SHP77 treated with DMSO at 0.1 percent for 48 hours (cell line): ENCODE results near the gene BTG3.

ENCODE experiments used
- DNase-seq: peaks from one replicate; lab custom pipeline; 2025; lab: John Stamatoyannopoulos, UW

The BTG3 gene

GRCh38 chr21:17585875-17586450 lies 26.7 kb downstream of the BTG3 start:
- DNase-seq: no peak

- no peak for DNase-seq
These were observed 28.8 kb downstream of the BTG3 start for GRCh38 chr21:17583898-17584297.

- no peak for DNase-seq
These were observed 32.4 kb downstream of the BTG3 start for GRCh38 chr21:17580319-17580718.

GRCh38 chr21:17578876-17579275 lies 33.8 kb downstream of the BTG3 start:
- DNase-seq: no peak

- no peak for DNase-seq
These were observed 34.5 kb downstream of the BTG3 start for GRCh38 chr21:17578162-17578561.

GRCh38 chr21:17577701-17578100 lies 35.0 kb downstream of the BTG3 start:
- DNase-seq: no peak

- no peak for DNase-seq
These were observed 36.4 kb downstream of the BTG3 start for GRCh38 chr21:17576080-17576835.

GRCh38 chr21:17575076-17575475 lies 37.6 kb downstream of the BTG3 start:
- no peak for DNase-seq

- no peak for DNase-seq
These were observed 40.3 kb downstream of the BTG3 start for GRCh38 chr21:17572431-17572830.

GRCh38 chr21:17570786-17571185 lies 41.9 kb downstream of the BTG3 start:
- no peak for DNase-seq

- DNase-seq: no peak
These were observed 52.2 kb downstream of the BTG3 start for GRCh38 chr21:17560377-17561025.

GRCh38 chr21:17554679-17555465 lies 57.8 kb downstream of the BTG3 start:
- no peak for DNase-seq

GRCh38 chr21:17554120-17554519 lies 58.6 kb downstream of the BTG3 start:
- DNase-seq: no peak

- DNase-seq: no peak
These were observed 60.3 kb downstream of the BTG3 start for GRCh38 chr21:17552410-17552809.

- DNase-seq: no peak
These were observed 61.9 kb downstream of the BTG3 start for GRCh38 chr21:17550671-17551308.

GRCh38 chr21:17548262-17548661 lies 64.4 kb downstream of the BTG3 start:
- no peak for DNase-seq

GRCh38 chr21:17545007-17545406 lies 67.7 kb downstream of the BTG3 start:
- DNase-seq: no peak
